Stomach smooth muscle (tissue), 2 donors: ENCODE data around the gene NAPB.

Source experiments
- H3K27ac ChIP-seq: one replicate; pipeline ENCODE4 v1.7.0; 2013; ENCODE audit warnings: mild to moderate bottlenecking, low read length, inconsistent platforms
- H3K27me3 ChIP-seq, 2 donors: one replicate each; pipeline ENCODE4 v1.7.0; 2013; ENCODE audit warnings: low read length in 2 of 2; ENCODE audit not compliant: insufficient read depth in 2 of 2, control insufficient read depth in 1 of 2
- H3K36me3 ChIP-seq, 2 donors: one replicate each; pipeline ENCODE4 v1.7.0; 2013; ENCODE audit warnings: low read length in 2 of 2; ENCODE audit not compliant: control insufficient read depth in 2 of 2, insufficient read depth in 2 of 2
- H3K4me1 ChIP-seq: one replicate; pipeline ENCODE4 v1.7.0; 2013; ENCODE audit warnings: low read length; ENCODE audit not compliant: control insufficient read depth, insufficient read depth
- H3K4me3 ChIP-seq, 2 donors: one replicate each; pipeline ENCODE4 v1.7.0; 2013; ENCODE audit warnings: low read length in 2 of 2
- H3K9ac ChIP-seq, 2 donors: one replicate each; pipeline ENCODE4 v1.7.0; 2013; ENCODE audit warnings: low read length in 2 of 2, mild to moderate bottlenecking in 1 of 2
- H3K9me3 ChIP-seq, 2 donors: one replicate each; pipeline ENCODE4 v1.7.0; 2013; ENCODE audit warnings: low read length in 2 of 2; ENCODE audit not compliant: control insufficient read depth in 2 of 2
- donor health status: healthy.
- donor health status: Pancreatic carcinoma.

The NAPB gene

DNA sequence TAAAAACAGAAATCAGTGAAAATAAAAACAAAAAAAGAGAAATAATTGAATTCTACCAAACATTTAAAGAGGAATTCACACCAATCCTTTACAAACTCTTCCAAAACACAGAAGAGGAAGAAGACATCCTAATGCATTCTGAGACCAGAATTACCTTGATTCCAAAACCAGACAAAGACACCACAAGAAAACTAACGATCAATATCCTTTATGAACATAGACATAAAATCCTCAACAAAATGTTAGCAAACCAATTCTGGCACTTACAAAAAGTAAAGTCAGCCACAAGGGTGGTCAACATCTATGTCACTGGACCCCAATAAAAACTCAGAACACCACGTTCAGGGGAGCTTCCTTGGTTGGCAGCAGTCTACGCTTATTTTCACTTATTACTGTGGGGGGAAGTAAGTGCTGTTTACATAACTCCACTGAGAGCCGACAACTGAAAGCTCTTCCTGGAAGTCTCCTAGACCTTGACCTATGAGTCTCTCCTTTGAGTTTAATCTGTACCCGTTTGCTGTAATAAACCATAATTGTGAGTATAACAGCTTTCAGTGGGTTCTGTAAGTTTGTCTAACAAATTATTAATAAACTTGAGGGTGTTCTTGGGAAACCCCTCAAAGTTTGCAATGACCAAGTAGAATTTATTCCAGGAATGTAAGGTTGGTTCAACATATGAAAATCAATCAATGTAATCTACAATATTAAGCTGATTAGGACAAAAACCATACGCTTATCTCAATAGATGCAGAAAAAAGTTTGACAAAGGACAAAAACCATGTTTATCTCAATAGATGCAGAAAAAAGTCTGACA is 34.8 kb downstream of the NAPB start:
- Histone ChIP-seq H3K27ac (no peak overlapping the region), H3K27me3 (no peaks in the 10 kb centered on the region), H3K9me3 (no peaks in the 10 kb centered on the region), H3K4me3 (no peak overlapping the region), H3K4me1 (no peaks in the 10 kb centered on the region), H3K9ac (no peak overlapping the region), H3K36me3 (peaks cover 4 to 8% of the 10 kb centered on the region in 2 donors)

DNA sequence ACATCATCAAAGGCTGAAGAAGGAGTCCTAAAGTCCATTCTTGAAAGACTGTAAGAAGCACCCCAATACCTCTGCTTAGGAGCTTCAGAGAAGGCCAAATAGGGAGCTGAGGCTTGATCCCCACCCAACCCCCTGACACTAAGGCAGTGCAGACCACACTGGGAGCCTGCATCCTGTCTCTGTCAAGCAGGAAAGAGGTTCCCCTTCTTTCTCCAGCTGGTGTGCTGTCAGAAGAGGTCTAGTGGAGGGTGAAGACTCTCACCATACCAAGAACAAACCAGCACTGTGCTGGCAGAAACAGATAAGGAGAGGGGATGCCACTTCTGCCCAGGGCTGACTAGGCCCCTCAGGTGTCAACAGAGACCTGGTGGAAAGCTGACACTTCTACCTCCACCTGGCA is 39.4 kb downstream of the NAPB start:
- H3K9ac ChIP-seq, result no peak overlapping the region
- H3K27me3 ChIP-seq, result no peaks in the 10 kb centered on the region
- no peaks in the 10 kb centered on the region for H3K9me3 ChIP-seq
- H3K27ac ChIP-seq, result no peak overlapping the region
- H3K4me1 ChIP-seq, result no peaks in the 10 kb centered on the region
- no peak overlapping the region for H3K4me3 ChIP-seq
- H3K36me3 ChIP-seq, result peaks cover 6 to 12% of the 10 kb centered on the region in 2 donors

DNA sequence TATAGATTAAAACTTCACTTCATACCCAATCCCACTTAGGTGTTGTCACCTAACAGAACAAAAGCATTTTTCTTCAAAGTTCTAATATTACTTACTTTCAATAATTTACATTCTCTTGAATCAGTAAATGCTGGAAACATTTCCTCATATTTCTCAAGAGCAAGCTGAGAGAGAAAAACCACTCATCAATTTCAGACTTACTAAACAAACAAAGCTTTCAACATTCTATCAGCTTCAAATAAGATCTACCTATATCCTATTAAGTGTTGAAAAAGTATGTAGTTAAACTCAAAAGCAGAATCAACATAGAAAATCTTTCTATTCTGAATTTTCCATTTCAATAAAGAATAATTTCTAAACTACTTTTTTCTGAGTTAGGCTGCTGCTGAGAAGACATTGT is 41.5 kb downstream of the NAPB start:
- H3K27ac ChIP-seq, result no peak overlapping the region
- no peak overlapping the region for H3K4me3 ChIP-seq
- no peak overlapping the region for H3K9ac ChIP-seq
- H3K27me3 ChIP-seq, result no peaks in the 10 kb centered on the region
- H3K36me3 ChIP-seq, result peaks cover 15 to 21% of the 10 kb centered on the region in 2 donors
- H3K9me3 ChIP-seq, result no peaks in the 10 kb centered on the region
- H3K4me1 ChIP-seq, result no peaks in the 10 kb centered on the region

DNA sequence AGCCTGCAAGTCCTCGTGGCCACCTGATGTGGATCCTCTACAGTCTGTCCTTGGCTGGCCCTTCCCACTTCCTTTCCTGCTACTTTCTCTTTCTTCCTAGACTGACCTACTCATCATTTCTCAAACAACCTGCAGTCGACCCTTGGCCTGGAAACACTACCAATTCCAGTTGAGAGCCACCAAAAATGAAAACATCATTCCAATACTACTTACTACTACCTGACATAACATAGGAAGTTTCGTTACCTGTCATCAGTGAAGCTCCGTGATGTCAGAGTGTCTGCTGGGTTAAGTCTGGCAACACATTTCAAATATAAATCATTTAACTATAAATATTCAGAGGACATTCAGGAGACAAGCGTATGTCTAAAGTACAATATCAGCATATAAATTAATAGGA is 45.5 kb downstream of the NAPB start:
- Histone ChIP-seq H3K9me3 (no peaks in the 10 kb centered on the region), H3K4me3 (no peak overlapping the region), H3K4me1 (no peaks in the 10 kb centered on the region), H3K9ac (no peak overlapping the region), H3K27ac (no peak overlapping the region), H3K27me3 (no peaks in the 10 kb centered on the region), H3K36me3 (peaks cover 36 to 41% of the 10 kb centered on the region in 2 donors)

DNA sequence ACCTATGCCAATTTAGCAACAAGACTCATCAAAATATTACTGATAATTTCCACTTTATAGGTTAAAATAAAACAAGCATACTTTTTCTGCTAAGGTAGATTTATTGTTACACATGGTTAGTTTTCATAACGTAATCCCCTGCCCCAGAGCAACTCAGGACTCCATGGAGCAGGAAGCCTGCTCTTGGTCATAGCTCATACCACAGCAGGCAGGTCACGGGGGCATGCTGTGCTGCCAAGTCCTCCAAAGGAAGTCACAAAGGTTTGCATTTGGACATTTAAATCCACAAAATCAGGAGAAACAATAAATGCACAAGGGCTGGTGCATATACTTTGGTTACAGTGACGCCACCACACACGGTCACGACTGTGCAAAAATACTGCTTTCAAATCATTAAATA is 46.8 kb downstream of the NAPB start:
- Histone ChIP-seq H3K36me3 (peaks cover 48 to 52% of the 10 kb centered on the region in 2 donors), H3K27ac (no peak overlapping the region), H3K27me3 (no peaks in the 10 kb centered on the region), H3K4me3 (no peak overlapping the region), H3K9me3 (no peaks in the 10 kb centered on the region), H3K9ac (no peak overlapping the region), H3K4me1 (no peaks in the 10 kb centered on the region)

DNA sequence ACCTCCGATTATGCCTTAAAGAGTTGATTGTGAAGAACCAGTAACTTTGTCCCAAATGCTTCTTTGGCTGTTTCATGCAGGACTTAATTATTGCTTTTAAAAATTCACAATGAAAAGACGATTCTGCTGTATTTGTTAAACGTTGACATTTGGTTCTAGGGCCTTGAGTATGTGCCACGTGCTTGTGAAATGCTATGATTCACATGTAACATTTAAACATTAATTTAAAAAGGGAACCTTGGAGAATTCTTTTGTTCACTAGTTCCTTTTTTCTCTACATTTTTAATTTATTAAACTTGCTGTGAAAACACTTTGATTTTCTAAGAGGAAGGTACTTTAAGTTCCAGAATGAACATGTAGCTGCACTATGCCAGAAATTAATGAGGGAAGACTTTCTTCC is 49.8 kb downstream of the NAPB start:
- Histone ChIP-seq H3K4me3 (no peak overlapping the region), H3K9me3 (no peaks in the 10 kb centered on the region), H3K27me3 (no peaks in the 10 kb centered on the region), H3K36me3 (peaks cover 50 to 55% of the 10 kb centered on the region in 2 donors), H3K27ac (no peak overlapping the region), H3K9ac (no peak overlapping the region), H3K4me1 (no peaks in the 10 kb centered on the region)

DNA sequence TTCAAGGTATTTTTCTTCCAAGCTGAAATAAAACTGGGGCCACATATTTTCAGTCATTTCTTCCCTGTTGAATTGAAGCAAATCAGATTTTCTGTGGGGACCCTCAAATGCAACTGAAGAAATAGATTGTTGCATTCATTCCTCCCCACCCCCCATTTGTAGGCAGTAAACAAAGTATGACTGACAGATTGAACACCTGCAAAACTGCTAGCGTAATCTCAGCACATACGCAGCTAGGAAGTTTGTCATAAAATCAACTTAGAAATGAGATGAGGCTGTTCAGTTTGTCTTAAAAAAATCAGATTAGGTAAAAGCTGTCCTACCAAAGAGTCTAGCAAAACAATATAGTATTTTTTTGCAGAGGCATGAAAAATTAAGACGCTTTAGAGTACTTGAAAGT is 50.4 kb downstream of the NAPB start:
- Histone ChIP-seq H3K4me1 (peaks cover 4% of the 10 kb centered on the region), H3K27me3 (no peaks in the 10 kb centered on the region), H3K9me3 (no peaks in the 10 kb centered on the region), H3K4me3 (no peak overlapping the region), H3K9ac (no peak overlapping the region), H3K27ac (no peak overlapping the region), H3K36me3 (peaks cover 48 to 55% of the 10 kb centered on the region in 2 donors)

DNA sequence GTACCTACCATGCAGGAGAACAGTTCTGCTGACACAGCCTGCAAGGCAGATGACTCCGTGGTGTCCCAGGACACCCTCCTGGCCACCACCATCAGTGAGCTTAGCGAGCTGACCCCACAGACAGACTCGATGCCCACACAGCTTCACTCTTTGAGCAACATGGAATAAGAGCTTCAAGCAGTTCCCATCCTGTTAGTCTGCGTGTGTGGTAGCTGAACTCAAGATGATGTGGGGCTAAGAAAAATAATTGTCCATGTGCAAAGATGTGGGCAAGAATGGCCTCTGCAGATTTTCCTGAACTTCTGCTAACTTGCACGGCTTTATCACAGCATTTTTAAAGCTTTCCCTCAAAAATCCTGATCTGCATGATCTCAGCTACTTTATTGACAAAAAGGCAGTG is 51.0 kb downstream of the NAPB start:
- H3K4me1 ChIP-seq, result peaks cover 9% of the 10 kb centered on the region
- peaks cover 44 to 50% of the 10 kb centered on the region in 2 donors for H3K36me3 ChIP-seq

DNA sequence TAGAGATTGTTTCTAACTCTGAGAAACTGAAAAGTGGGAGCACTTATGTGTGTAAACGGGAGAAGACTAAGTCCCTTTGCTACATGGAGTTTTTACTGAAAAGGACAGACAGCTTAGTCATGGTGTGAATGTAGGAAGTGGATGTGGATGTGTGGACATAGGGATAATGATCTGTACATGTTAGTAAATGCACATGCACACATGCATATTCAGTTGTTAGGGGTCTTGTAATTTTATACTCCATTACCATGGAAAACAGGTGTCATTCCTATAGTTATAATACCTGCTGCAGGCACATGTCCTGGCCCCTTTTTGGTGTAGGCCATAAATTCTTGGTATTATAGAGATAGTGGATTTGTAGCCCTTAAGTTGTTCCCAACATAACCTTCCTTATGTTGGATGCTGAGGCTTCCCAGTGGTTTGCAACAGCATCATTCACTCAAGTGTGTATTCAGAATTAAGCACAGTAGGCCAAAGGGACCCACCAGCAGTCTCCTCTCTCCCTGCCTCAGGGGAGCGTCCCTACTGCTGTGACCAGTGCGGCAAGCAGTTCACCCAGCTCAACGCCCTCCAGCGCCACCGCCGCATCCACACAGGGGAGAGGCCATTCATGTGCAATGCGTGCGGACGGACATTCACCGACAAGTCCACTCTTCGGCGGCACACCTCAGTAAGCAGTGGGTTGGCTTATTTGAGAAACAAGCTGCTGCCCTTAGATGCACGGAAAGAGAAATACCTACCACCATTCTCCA is 52.0 kb downstream of the NAPB start:
- H3K4me3 ChIP-seq, result no peak overlapping the region
- H3K4me1 ChIP-seq, result peaks cover 9% of the 10 kb centered on the region
- H3K36me3 ChIP-seq, result peaks cover 50 to 56% of the 10 kb centered on the region in 2 donors
- H3K9ac ChIP-seq, result no peak overlapping the region
- no peaks in the 10 kb centered on the region for H3K9me3 ChIP-seq
- no peak overlapping the region for H3K27ac ChIP-seq
- H3K27me3 ChIP-seq, result no peaks in the 10 kb centered on the region

More for the DNA sequence above, 51.0 kb downstream of the NAPB start:
- no peak overlapping the region for H3K27ac ChIP-seq
- no peaks in the 10 kb centered on the region for H3K27me3 ChIP-seq
- H3K9ac ChIP-seq, result no peak overlapping the region
- no peak overlapping the region for H3K4me3 ChIP-seq
- no peaks in the 10 kb centered on the region for H3K9me3 ChIP-seq

DNA sequence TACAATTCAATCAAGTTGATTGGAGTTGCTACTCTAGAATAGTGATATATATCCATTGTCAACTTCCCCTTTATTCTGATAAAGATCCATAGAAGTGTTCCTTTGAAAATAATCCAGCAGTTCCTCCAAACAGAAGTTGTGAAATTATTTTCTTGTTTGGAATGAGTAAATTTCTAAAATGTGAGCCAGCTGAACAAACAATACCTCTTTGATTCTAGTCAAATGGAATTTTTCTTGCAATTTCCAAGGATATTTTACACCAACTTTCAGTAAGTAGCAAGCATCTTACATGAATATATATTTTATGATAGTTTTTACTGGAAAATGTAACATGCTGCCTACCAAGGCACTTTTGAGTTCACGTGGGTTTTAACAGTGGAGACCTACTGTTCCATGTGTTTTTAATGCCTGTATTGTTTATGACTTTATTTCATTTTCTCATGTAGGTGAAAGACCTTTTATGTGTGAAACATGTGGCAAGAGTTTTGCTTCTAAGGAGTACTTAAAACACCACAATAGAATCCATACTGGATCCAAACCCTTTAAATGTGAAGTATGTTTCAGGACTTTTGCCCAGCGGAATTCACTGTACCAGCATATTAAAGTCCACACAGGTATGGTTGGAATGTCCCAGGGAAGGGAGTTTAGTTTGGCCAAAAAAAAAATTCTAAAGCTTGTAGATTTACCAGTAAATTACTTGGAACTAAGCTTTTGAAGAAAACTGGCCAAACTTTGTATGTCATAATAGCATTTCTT is 52.8 kb downstream of the NAPB start:
- Histone ChIP-seq H3K9ac (no peak overlapping the region), H3K27me3 (no peaks in the 10 kb centered on the region), H3K27ac (no peak overlapping the region), H3K4me3 (no peak overlapping the region), H3K4me1 (peaks cover 10% of the 10 kb centered on the region), H3K9me3 (no peaks in the 10 kb centered on the region), H3K36me3 (peaks cover 45 to 49% of the 10 kb centered on the region in 2 donors)
